PFSK-1 (cell line): ENCODE results near the gene LDB3.

Experiments
- FOXP2 ChIP-seq: optimal IDR thresholded peaks from 2 replicates; pipeline ENCODE3; 2011; ENCODE audit warnings: borderline replicate concordance, control low read depth, inconsistent platforms; ENCODE audit not compliant: insufficient read depth; ENCODE audit errors: extremely low read length, extremely low read depth
- POLR2AphosphoS5 ChIP-seq: IDR thresholded peaks from 2 replicates; pipeline ENCODE4 v1.6.1; 2012; ENCODE audit warnings: low read depth, mild to moderate bottlenecking, control low read depth, low read length, moderate library complexity
- SIN3A ChIP-seq: IDR thresholded peaks from 2 replicates; pipeline ENCODE4 v1.6.1; 2012; ENCODE audit warnings: mild to moderate bottlenecking, low read length, moderate library complexity, borderline replicate concordance; ENCODE audit not compliant: insufficient read depth
- TAF1 ChIP-seq: IDR thresholded peaks from 2 replicates; pipeline ENCODE4 v1.6.1; 2012; ENCODE audit warnings: low read length, control low read depth, borderline replicate concordance; ENCODE audit not compliant: insufficient read depth
- TF ChIP-seq, protein P1 (sequence below), 2 experiments: IDR thresholded peaks; 2 replicates each; pipeline versions ENCODE4 v1.6.1 to v1.8.0; 2011 to 2012; ENCODE audit warnings: low read depth in 2 of 2, low read length in 2 of 2, control low read depth in 1 of 2, inconsistent platforms in 1 of 2, mild to moderate bottlenecking in 1 of 2, moderate library complexity in 1 of 2; ENCODE audit not compliant: insufficient read depth in 1 of 2

DNA sequence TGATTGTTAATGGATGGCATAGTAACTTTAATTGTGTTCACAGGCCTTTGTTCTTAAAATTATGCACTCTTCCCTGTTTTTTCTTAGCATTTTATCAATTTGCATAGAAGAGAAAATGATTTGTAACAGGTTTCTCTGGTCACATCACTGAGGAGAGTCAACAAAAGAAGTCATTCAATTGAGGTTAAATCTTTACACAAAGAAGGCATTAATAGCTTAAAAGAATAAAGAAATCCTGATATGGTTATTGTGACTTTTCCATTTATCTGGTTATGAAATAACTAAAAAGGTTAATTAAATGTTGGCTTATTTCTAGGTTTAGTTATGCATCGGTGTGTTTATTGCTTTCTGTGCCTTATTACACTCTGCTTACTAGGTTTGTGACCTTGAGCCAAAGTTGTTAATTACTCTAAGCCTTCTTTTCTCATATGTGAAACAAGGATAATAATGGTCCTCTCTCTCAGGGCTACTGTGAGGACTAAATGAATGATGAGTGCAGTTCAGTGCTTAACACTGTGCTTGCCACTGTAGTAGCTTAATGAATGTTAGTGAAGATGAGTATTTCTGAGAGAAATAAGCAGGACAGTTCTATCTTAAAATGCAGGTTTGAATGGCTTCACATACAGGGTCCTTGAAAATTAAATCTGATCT, 100.2 kb downstream of the LDB3 start:
- TF ChIP-seq FOXP2 = no peak
- TF ChIP-seq POLR2AphosphoS5 = no peak
- TF ChIP-seq, protein P1, sequence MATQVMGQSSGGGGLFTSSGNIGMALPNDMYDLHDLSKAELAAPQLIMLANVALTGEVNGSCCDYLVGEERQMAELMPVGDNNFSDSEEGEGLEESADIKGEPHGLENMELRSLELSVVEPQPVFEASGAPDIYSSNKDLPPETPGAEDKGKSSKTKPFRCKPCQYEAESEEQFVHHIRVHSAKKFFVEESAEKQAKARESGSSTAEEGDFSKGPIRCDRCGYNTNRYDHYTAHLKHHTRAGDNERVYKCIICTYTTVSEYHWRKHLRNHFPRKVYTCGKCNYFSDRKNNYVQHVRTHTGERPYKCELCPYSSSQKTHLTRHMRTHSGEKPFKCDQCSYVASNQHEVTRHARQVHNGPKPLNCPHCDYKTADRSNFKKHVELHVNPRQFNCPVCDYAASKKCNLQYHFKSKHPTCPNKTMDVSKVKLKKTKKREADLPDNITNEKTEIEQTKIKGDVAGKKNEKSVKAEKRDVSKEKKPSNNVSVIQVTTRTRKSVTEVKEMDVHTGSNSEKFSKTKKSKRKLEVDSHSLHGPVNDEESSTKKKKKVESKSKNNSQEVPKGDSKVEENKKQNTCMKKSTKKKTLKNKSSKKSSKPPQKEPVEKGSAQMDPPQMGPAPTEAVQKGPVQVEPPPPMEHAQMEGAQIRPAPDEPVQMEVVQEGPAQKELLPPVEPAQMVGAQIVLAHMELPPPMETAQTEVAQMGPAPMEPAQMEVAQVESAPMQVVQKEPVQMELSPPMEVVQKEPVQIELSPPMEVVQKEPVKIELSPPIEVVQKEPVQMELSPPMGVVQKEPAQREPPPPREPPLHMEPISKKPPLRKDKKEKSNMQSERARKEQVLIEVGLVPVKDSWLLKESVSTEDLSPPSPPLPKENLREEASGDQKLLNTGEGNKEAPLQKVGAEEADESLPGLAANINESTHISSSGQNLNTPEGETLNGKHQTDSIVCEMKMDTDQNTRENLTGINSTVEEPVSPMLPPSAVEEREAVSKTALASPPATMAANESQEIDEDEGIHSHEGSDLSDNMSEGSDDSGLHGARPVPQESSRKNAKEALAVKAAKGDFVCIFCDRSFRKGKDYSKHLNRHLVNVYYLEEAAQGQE (IDR thresholded peaks at IDR 0.05; ENCODE audit: insufficient read depth in 1 of 2, low read depth in 2 of 2, low read length in 2 of 2) = no peak
- TF ChIP-seq TAF1 = no peak
- no peak for TF ChIP-seq SIN3A
